GM12878 (cell line): Measurements from ENCODE around the gene TMEM38A. TPM values are rescaled to one million over a fixed set of nuclear protein-coding genes. Genes with fewer than 3 reads are reported as not detected.
A peak's percentile ranks its signal among the peaks of the same experiment; 100 is the strongest.

Source experiments
- ATAC-seq: fragments of 200-7000 bp; cut with Tn5 transposase; 3 replicates; pipeline ENCODE4 v1.9.1; 2020; ENCODE audit warnings: mild to moderate bottlenecking, moderate library complexity
- BruUV-seq: library from RNA; stranded (reverse); fragments of 400-500 nt; replicated peaks from 2 replicates; lab custom pipeline; 2021; lab: Mats Ljungman, UMichigan
- CTCF ChIA-PET: fragments of 300-600 bp; sonication (Branson Sonifier 250); formaldehyde crosslinking; extraction: SDS; loops from one replicate; lab custom pipeline; 2021; ENCODE audit warnings: inconsistent platforms; lab: Yijun Ruan, JAX
- POLR2A ChIA-PET: fragments of 350-600 bp; formaldehyde crosslinking; extraction: SDS; loops from one replicate; lab custom pipeline; 2021; ENCODE audit warnings: inconsistent platforms; lab: Charles Lee
- RAD21 ChIA-PET: fragments of 300-600 bp; sonication (Branson Sonifier 250); formaldehyde crosslinking; loops from one replicate; lab custom pipeline; 2023; ENCODE audit warnings: antibody characterized with exemption; ENCODE audit not compliant: unreplicated experiment; lab: Charles Lee
- SMC1A ChIA-PET: fragments of 300-600 bp; sonication (Branson Sonifier 250); formaldehyde crosslinking; loops from one replicate; lab custom pipeline; 2023; ENCODE audit not compliant: unreplicated experiment, uncharacterized antibody; lab: Charles Lee
- DNase-seq: peaks from one replicate; pipeline ENCODE4 v3.0.0-alpha.2; 2011; ENCODE audit warnings: low read depth, low spot score
- FAIRE-seq: peaks from 3 replicates; lab custom pipeline; 2011; peaks lifted over from hg19 to GRCh38; lab: Jason Lieb, UNC
- H2AFZ ChIP-seq: 2 replicates; pipeline ENCODE4 v1.6.0; 2011; ENCODE audit warnings: low read depth, low read length, control low read depth; ENCODE audit not compliant: control insufficient read depth
- H3K27ac ChIP-seq: 2 replicates; pipeline ENCODE4 v1.5.1; 2011; ENCODE audit warnings: control low read depth; ENCODE audit not compliant: control insufficient read depth, insufficient read depth
- H3K27me3 ChIP-seq, 2 experiments: replicated peaks in 1 of 2; 2 replicates each; pipeline versions ENCODE4 v1.6.0 to v1.6.1; 2011; ENCODE audit warnings: low read length in 1 of 2; ENCODE audit not compliant: control insufficient read depth in 2 of 2, insufficient read depth in 2 of 2
- H3K36me3 ChIP-seq, 2 experiments: 2 replicates each; pipeline ENCODE4 v1.5.1; 2011; ENCODE audit warnings: low read length in 1 of 2; ENCODE audit not compliant: control insufficient read depth in 2 of 2, insufficient read depth in 2 of 2
- H3K4me1 ChIP-seq: 2 replicates; pipeline ENCODE4 v1.6.1; 2011; ENCODE audit warnings: mild to moderate bottlenecking, low read length, moderate library complexity, mixed read lengths; ENCODE audit not compliant: control insufficient read depth, insufficient read depth
- H3K4me2 ChIP-seq: 2 replicates; pipeline ENCODE4 v1.6.0; 2011; ENCODE audit warnings: control low read depth; ENCODE audit not compliant: control insufficient read depth, insufficient read depth
- H3K4me3 ChIP-seq: fragments of 200-600 bp; sonication (generic); 2 replicates; pipeline ENCODE4 v1.5.1; 2016
- H3K79me2 ChIP-seq: 2 replicates; pipeline ENCODE4 v1.6.0; 2011; ENCODE audit warnings: low read length; ENCODE audit not compliant: control insufficient read depth, insufficient read depth
- H3K9ac ChIP-seq: 2 replicates; pipeline ENCODE4 v1.8.0; 2011; ENCODE audit warnings: low read length, control low read depth, mixed read lengths; ENCODE audit not compliant: control insufficient read depth, insufficient read depth
- H3K9me3 ChIP-seq: replicated peaks from 3 replicates; pipeline ENCODE4 v1.5.1; 2011; ENCODE audit warnings: mild to moderate bottlenecking, low read length; ENCODE audit not compliant: control insufficient read depth, insufficient read depth
- H4K20me1 ChIP-seq: 2 replicates; pipeline ENCODE4 v1.6.0; 2011; ENCODE audit not compliant: control insufficient read depth, insufficient read depth
- CHD2 ChIP-seq: IDR thresholded peaks from 2 replicates; pipeline ENCODE4 v1.6.1; 2011; ENCODE audit warnings: low read depth, low read length, improper control_type of control experiment, borderline replicate concordance
- PAX8 ChIP-seq: fragments of 450-650 bp; IDR thresholded peaks from 2 replicates; pipeline ENCODE4 v1.6.1; 2017; ENCODE audit warnings: mild to moderate bottlenecking, moderate library complexity
- POLR2AphosphoS5 ChIP-seq: IDR thresholded peaks from 2 replicates; pipeline ENCODE4 v1.6.1; 2011; ENCODE audit warnings: mild to moderate bottlenecking, low read length, inconsistent platforms
- WGBS: methylation state at CpG from one replicate; pipeline ENCODE4 v1.1.6; 2016; ENCODE audit warnings: low lambda C conversion rate; ENCODE audit not compliant: insufficient replicate concordance, insufficient coverage; ENCODE audit errors: missing lambda C conversion rate; 5-methylcytosine and 5-hydroxymethylcytosine counted together
- in situ Hi-C: fragments of 300-500 bp; cut with MboI; formaldehyde crosslinking; loops from 9 replicates; pipeline ENCODE4 v1.14.3; 2018; ENCODE audit warnings: mixed read lengths
- intact Hi-C: fragments of 100-400 bp; cut with micrococcal nuclease; formaldehyde crosslinking; loops from one replicate; pipeline ENCODE4 v1.14.2; 2022; ENCODE audit not compliant: unreplicated experiment
- polyA plus RNA-seq, 11 experiments: library from polyadenylated mRNA; depleted of rRNA in 4 of 11; unstranded in 6 of 11; stranded (reverse) in 5 of 11; fragments of >200 nt; fragmentation: Nextera tagmentation in 4 of 11; fragmentation: Illumina TruSeq in 1 of 11; extraction: Ambion mirVana in 4 of 11; extraction: Trizol in 1 of 11; gene quantifications; 1 replicate in 1 of 11; 2 replicates in 10 of 11; pipeline versions ENCODE4 v1.2.1 to v1.2.3, GENCODE V29; 2011 to 2016; ENCODE audit warnings: inconsistent platforms in 2 of 11, missing spikeins in 2 of 11, low read depth in 1 of 11
- total RNA-seq, 4 experiments: library from RNA; depleted of rRNA in 3 of 4; stranded (reverse); fragments of >200 nt in 3 of 4; fragmentation: Illumina TruSeq in 1 of 4; extraction: Trizol in 1 of 4; gene quantifications; 2 replicates each; pipeline versions ENCODE4 v1.2.1 to v1.2.3, GENCODE V29; 2013 to 2021
- TF ChIP-seq, protein P1 (sequence below): fragments of 450-650 bp; conservative IDR thresholded peaks from 2 replicates; pipeline ENCODE4 v1.6.1; 2017; ENCODE audit warnings: mild to moderate bottlenecking, moderate library complexity

TMEM38A gene
- total and polyA plus RNA-seq, 10 of the 15 experiments (the other 5 are each of a cell fraction or from before 2014, with no cell fraction given): 4.5 to 22.2 (median 15.0) TPM

DNA sequence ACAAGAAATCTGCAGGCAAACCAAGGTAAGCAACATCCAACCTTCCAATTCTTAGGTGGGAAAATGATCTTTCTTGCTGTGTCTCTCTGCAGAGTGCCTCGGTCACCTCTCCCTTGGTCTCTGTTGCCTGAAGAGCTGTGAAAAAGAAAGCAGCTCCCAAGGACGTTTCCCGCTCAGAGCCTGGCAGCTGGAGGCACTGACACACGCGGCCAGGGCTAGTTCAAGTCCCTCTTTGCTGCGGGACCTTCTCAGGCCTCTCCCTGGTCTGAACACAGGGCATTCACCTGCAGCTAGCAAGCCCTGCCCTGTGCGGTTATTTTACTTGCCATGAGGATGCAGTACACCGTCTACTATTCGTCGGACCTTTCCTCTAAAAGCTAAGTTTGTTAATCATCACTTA, 36.7 kb upstream of the TMEM38A start:
- no peak for FAIRE-seq
- H3K4me1 ChIP-seq: peaks cover 9% of the 10 kb centered on the region
- intact Hi-C loops: loop anchor here (5.0 kb wide), 1 partner anchor 82 kb away; the partner anchor contains the start of gene CHERP

More for the DNA sequence above, 36.7 kb upstream of the TMEM38A start:
- no peak for ATAC-seq
- RAD21 ChIA-PET: interaction anchor here (0.8 to 9.0 kb wide), 9 partner anchors 14 to 81 kb away, joined by 3 to 169 read pairs (median 4); partner anchors contain the start of gene SLC35E1
- Histone ChIP-seq H3K79me2 (peaks cover 96% of the 10 kb centered on the region), H2AFZ (no peak overlapping the region), H3K9me3 (no peaks in the 10 kb centered on the region), H3K4me2 (peak overlapping the region; percentile 34), H3K9ac (peak overlapping the region; percentile 18; the same call in 1 of the 2 replicates), H4K20me1 (peaks cover 4% of the 10 kb centered on the region; the same call in 1 of the 2 replicates), H3K36me3 (peaks cover 4 to 18% of the 10 kb centered on the region in 2 experiments; a peak in 2 of 4 replicates), H3K4me3 (no peak overlapping the region; the same call in 1 of the 2 replicates), H3K27ac (no peak overlapping the region; the same call in 1 of the 2 replicates), H3K27me3 (no peaks in the 10 kb centered on the region)
- no TSS peak for BruUV-seq
- in situ Hi-C loops: no loop called here
- TF ChIP-seq, protein P1, sequence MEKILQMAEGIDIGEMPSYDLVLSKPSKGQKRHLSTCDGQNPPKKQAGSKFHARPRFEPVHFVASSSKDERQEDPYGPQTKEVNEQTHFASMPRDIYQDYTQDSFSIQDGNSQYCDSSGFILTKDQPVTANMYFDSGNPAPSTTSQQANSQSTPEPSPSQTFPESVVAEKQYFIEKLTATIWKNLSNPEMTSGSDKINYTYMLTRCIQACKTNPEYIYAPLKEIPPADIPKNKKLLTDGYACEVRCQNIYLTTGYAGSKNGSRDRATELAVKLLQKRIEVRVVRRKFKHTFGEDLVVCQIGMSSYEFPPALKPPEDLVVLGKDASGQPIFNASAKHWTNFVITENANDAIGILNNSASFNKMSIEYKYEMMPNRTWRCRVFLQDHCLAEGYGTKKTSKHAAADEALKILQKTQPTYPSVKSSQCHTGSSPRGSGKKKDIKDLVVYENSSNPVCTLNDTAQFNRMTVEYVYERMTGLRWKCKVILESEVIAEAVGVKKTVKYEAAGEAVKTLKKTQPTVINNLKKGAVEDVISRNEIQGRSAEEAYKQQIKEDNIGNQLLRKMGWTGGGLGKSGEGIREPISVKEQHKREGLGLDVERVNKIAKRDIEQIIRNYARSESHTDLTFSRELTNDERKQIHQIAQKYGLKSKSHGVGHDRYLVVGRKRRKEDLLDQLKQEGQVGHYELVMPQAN: no peak
- TF ChIP-seq CHD2 (no peak), PAX8 (no peak), POLR2AphosphoS5 (0 out of 2 replicates have a peak, but pooled peaks have one; percentile 17)
- DNase-seq: no peak
- CTCF ChIA-PET: interaction anchor here (0.7 to 9.0 kb wide), 17 partner anchors 10 to 180 kb away, joined by 3 to 83 read pairs (median 5); partner anchors contain the start of gene TMEM38A
- 89% methylated on average over 10 of the region's 10 CpGs for WGBS
- POLR2A ChIA-PET: interaction anchor here (0.5 to 10.3 kb wide), 8 partner anchors 15 to 681 kb away, joined by 3 to 220 read pairs (median 4); partner anchors contain the start of gene TMEM38A
- SMC1A ChIA-PET: interaction anchor here (0.9 to 10.1 kb wide), 9 partner anchors 11 to 80 kb away, joined by 3 to 164 read pairs (median 6); no protein-coding TSS in a partner anchor
